CD4-positive, alpha-beta T cell treated with Interleukin-6 for 4 hours (primary cell): ENCODE results near the gene ZNF778.
"Not testable (repeated sequence)": the region's sequence is repeated elsewhere in the genome, so short reads cannot be mapped to it uniquely, and the experiment has no call there.

ENCODE experiments used
- DNase-seq: peaks from one replicate; pipeline ENCODE4 v3.0.0-alpha.2; 2020; ENCODE audit warnings: mixed read lengths

The ZNF778 gene

DNA sequence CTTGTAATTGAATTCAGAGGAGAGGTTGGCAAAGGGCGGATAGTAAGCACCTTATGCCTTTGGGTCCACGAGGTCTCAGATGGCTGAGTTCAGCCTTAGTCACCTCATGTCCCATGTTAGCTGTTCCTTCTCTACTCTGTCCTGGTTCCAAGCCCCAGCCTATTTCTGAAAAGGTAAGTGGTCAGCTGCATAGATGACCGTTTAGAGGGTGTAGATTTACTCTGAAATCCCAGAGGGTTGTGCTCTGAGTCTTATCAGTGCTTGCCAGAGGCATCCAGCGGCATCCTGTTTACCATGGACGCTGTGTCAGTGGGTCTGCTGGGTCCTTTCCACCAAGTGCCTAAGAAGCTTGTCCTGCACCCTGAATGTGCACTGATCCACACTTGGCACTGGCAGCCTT lies 1.9 kb downstream of the ZNF778 start:
- no peak for DNase-seq

DNA sequence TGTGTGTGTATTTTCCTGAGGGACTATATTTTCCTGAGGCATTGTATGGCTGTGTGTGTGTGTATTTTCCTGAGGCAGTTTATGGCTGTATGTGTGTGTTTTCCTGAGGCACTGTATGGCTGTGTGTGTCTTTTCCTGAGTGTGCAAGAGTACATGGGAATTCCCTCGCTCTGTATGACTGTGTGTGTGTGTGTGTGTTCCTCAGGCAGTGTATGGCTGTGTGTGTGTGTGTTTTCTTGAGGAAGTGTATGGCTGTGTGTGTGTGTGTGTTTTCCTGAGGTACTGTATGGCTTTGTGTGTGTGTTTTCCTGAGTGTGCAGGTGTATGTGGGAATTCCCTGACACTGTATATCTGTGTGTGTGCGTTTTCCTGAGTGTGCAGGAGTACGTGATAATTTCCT lies 4.1 kb downstream of the ZNF778 start:
- no peak for DNase-seq

DNA sequence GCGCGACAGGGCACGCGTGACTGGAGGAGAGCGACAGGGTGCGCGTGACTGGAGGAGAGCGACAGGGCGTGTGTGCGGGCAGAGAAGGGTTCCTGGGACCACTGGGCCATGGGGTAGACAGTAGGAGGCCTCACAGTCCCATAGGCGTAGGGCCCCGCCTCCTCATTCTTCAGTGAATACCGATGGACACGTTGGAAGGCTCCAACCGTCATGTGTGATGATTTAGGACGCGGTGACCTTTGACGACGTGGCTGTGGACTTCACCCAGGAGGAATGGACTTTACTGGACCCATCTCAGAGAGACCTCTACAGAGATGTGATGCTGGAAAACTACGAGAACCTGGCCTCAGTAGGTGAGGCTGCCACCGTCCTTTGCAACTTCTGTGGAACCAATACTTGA lies 5.4 kb downstream of the ZNF778 start:
- DNase-seq, result no peak

DNA sequence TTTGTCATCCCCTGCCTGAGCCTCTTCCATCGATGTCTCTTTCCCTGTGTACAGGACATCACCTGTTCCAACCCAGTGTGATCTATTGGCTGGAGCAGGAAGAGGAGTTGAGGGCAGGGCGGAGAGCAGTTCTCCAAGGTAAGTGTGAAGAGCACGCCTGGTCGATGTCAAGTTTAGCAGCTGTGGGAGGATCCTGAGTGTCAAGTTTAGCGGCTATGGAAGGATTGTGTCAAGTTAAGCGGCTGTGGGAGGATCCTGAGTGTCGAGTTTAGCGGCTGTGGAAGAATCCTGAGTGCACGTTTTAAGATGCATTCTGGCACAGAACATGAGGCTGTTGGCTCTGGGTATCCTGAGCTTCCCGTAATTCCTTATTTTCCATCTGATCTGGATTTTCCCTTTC lies 7.2 kb downstream of the ZNF778 start:
- DNase-seq, result no peak

DNA sequence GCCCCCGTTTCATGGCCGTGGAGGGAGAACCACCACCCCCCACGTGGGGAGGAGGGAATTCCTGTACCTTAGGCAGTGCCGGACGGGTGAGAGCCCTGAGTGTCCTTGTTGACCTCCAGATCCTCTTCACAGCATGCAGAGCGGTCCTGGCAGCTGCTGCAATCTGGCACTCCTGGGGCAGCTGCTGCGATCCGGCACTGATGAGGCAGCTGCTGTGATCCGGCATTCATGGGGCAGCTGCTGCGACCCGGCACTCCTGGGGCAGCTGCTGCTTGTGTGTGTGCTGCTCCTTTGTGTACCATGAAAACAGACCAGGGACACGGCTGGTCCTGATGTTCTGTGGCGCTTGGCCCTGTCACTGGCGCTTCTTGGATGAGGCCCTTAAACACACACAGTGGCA lies 12.8 kb downstream of the ZNF778 start:
- no peak for DNase-seq

DNA sequence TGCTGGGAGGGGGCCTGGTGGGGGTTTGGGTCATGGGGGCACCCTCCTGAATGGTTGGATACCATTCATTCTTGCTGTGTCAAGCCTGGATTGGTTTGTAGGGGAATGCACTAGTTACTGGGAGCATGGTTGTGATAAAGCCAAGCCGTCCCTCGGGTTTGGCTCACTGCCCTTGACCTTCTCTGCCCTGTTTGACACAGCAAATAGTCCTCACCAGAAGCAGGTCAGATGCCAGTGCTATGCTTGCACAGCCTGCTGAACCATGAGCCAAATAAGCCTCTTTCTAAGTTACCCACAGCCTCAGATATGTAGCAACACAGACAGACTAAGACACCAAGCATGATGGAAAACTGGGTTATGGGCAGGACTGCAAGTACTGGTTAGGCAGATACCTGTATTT lies 14.6 kb downstream of the ZNF778 start:
- no peak for DNase-seq

DNA sequence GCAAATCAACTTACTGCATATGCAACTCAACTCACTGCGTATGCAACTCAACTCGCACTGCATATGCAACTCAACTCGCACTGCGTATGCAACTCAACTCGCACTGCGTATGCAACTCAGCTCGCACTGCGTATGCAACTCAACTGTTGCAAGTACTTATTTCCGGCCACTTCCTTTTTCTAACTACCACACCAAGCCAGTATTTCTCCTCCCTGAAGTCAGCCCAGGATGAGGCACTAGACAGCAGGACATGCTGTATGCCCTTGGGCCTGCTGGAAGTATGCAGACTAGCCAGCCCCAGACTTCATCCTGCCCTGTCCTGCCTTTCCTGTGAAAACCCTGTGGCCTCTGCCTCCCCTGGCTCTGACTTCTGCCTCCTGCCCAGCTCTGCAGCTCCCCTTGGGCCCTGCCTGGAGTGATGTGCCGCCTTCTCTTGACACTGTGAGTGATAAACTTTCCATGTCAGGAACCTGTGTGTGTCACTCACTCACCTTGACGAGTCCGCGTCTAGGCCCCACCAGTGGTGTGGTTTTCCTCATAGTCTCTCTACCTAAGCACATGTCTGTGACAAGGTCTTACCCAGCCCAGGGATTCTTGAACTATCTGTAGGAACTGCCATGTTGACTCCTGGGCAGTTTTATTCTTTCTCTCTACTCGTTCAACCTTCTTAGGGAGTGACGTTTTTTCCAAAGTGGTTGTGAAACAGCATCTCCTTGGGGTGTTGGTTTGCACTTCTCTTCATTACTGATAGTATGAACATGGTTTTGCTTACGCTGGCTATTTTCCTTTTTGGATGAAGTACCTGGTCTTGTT lies 16.4 kb downstream of the ZNF778 start:
- DNase-seq, result no peak

DNA sequence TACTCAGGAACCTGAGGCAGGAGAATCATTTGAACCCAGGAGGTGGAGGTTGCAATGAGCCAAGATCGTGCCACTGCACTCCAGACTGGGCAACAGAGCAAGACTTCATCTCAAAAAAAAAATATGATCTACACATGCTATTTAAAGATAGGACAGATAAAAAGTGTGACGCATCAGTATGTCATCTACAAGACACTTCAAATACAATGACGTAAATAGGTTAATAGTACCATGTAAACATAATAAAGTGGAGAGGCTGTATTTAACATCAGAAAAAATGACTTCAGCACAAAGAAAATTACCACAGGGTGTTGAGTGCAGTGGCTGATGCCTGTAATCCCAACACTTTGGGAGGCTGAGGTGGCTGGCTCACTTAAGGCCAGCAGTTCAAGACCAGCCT lies 20.2 kb downstream of the ZNF778 start:
- no peak for DNase-seq

DNA sequence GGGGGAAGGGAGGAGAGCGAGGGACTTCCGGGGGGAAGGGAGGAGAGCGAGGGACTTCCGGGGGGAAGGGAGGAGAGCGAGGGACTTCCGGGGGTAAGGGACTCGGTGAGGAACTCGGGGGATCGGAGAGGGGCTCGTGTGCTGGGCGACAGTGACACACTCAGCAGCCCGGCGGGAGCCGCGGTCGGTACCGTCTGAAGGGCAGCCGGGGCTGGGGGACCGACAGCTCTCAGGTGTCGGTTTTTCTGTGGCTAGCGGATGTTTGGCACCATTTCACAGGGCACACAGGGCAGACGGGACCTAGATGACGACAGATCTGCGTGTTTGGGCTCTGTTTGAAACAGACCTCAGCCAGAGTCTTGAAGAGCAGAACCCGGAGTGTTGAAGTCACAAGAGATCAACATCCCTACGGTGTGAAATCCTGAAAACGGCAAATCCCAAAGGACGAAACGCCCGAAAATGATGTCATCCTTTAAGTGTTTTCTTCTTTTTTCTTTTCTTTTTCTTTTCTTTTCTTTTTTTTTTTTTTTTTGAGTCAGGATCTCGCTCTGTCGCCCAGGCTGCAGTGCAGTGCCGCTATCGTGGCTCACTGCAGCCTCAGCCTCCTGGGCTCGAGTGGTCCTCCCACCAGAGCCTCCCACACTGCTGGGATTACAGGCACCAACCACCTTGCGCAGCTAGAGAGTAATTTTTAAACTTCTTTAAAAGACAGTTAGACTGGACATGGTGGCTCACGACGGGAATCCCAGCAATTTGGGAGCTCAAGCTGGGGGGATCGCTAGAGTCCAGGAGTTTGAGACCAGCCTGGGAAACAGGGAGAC lies 23.9 kb downstream of the ZNF778 start:
- DNase-seq, result peak; percentile 76

DNA sequence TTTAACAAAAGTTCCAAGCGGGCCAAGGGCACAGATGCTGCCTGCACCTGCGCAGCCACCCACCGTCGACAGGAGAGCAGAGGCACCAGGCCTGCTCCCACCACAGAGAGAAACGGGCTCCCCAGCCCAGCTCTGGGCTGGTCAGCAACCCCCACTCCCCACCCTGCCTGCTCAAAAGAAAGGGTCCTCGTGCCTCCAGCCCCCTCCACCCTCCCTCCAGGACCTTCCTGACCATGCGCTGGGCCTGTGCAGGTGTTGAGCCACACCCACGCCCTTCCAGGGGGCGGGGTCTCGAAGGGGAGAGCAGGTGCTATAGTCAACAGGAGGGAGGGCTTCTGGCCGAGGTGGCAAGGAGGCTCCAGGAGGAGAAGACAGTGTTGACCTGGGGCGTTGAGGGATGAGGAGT lies 25.3 kb downstream of the ZNF778 start:
- DNase-seq, result no peak

DNA sequence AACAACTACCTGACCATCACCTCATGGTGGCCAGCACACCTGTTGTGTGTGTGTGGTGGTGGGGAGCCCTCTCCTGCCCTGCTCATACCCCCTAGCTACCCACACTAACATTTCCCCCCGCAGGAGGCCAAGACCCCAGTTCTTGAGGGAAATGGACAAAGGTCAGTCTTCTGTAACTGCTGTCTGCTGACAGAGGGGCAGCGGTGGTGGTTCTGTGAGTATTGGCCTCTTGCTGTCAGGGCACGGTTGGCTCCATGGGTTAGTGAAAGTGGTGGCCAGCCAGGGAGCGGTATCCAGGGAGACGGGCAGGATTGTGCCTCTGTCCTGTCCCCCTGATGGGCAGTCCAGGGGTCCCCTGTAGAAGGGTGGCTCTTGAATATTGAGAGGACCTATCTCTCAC lies 26.2 kb downstream of the ZNF778 start:
- DNase-seq, result no peak

DNA sequence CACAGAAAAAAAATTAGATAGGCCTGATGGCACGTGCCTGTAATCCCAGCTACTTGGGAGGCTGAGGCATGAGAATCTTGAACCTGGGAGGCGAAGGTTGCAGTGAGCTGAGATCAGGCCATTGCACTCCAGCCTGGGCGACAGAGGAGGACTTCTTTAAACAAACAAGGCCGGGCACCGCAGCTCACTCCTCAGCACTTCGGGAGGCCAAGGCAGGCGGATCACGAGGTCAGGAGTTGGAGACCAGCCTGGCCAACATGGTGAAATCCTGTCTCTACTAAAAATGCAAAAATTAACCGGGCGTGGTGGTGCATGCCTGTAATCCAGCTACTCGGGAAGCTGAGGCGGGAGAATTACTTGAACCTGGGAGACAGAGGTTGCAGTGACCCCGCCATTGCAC lies 26.8 kb downstream of the ZNF778 start:
- DNase-seq, result not testable (repeated sequence)

DNA sequence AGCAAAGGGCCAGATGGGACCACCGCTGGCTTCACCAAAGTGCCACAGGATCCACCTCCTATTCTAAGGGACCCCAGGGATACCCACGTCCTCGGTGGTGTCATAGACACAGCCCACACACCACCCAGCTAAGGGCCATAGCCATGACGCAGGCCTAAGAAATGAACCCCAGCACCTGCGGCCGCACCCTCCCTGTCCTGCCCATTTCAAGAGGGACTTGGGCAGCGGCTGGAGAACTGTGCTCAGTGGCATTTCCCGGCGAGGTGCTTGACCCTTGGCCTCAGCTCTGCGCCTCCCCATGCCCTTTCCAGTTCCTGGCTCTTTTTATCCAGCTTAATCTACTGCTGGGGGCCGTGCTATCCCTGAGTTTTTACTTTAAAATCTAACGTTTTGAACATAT lies 27.3 kb downstream of the ZNF778 start:
- DNase-seq, result no peak

DNA sequence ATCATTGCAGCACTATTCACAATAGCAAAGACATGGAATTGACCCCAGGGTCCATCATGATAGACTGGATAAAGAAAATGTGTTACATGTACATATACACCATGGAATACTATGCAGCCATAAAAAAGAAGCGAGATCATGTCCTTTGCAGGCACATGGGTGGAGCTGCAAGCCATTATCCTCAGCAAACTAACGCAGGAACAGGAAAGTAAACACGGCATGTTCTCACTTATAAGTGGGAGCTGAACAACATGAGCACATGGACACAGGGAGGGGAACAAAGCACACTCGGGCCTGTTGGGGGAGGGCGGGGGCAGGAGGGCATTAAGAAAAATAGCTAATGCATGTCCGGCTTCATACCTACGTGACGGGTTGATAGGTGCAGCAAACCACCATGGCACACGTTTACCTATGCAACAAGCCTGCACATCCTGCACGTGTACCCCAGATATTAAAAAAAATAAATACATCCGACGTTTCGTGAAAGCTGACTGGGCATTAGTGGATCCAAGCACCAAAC lies 28.9 kb downstream of the ZNF778 start:
- DNase-seq, result no peak

DNA sequence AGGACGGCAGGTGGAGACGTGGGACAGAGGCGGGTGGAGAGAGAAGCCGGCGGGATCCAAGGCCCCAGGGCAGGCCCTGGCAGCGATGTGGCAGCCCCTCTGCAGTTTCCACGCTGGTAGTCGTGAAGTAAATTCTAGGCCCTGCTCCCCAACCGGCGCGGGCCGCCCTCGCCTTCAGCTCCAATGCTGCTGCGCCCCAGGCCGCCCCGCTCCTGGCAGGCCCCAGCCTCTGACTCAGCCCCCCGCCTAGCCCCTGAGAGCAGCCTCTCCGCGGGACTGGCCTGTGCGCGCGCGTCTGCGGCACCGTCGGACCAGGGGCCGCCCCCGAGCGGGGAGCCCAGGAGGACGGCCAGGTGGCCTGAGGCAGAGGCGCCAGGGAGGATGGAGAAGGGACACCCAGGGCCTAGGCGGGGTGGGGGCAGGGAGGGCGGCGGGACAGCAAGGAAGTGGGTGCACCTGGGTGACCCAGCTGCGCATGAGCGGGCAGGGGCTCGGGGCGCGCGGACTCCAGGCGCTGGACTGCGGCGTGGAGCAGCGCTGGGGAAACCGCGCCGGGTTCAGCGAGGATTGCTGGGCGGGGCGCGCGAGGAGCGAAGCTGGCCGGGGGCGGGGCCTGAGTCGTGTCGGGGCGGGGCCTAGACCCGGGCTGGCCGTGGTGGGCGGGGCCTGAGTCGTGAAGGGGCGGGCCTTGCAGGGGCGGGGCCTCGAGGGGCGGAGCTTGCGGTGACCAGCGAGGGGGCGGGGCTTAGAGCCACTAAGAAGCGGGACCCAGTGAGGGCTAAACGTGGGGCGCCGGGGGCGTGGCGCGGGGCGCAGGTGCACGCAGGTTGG lies 29.6 kb downstream of the ZNF778 start:
- peak; percentile 92 for DNase-seq

DNA sequence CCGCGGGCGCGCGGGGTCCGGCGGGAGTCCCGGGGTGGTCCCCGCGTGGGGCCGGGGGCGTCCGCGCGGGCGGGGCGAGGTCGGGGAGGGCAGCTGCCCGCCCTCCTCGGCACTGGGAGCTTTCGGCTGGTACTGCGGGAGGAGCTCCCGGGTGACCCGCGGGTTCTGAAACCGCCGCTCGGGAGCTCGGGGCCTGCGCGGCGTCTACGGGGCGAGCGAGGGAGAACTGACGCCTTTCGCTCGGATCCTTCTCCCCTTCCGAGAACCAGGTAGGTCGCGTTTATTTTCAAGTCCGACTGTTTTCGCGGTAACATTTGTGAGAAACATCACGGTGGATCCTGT lies 30.2 kb downstream of the ZNF778 start:
- DNase-seq, result not testable (repeated sequence)

DNA sequence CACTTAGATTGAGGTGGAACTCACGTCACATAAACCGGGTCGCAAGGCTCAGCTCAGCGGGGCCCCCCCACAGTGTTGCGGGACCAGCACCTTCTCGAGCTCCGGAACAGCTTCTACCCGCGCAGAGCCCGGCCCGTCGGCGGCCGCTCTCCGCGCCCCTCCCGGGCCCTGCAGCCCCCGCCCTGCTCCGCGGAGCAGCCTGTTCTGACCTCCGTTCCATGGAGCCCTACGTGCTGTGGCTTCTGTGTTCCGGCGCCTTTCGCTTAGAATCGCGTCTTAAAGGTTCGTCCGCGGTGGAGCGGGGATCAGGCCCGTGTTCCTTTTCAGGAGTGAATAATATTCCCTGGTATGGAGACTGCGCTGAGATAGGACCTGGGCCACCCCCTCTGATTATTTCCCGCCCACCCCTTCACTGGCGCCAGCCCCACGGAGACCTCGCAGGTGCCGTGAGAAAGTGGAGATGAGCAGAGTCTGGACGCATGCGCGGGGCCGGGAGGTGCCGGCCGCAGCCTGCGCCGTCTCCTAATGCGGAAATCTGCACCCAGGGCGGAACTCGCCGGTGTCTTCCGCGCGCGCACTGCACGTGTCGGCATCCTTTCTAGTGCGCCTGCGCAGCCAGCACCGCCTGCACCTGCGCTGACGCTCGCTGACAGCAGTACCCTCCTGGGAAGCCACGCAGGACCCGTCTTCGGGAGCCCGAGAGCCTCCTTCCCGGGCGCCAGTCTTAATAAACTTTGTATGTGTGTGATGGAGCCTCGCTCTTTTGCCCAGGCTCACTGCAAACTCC lies 30.9 kb downstream of the ZNF778 start:
- DNase-seq, result no peak

DNA sequence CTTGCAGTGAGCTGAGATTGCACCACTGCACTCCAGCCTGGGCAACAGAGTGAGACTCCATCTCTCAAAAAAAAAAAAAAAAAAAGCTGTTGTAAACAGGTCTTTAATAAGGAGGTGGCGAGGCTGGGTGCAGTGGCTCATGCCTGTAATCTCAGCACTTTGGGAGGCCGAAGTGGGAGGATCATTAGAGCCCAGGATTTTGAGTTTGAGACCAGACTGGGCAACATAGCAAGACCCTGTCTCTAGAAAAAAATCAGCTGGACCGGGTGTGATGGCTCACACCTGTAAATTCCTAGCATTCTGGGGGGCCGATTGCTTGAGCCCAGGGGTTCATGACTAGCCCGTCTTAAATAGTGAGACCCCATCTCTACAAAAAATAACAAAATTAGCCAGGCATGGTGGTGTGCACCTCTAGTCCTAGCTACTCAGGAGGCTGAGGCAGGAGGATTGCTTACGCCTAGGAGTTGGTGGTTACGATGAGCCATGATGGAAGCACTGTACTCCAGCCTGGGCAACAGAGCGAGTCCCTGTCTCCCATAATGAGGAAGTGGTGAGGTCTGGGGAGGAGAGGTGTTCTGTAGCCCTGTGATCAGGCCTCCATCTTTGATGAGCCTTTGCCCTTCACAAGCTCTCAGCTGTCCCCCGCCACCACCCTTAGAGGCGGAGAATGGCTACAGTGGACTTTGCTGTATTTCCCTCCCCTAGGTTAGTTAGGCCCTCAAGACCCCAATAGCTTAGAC lies 36.2 kb downstream of the ZNF778 start:
- no peak for DNase-seq

DNA sequence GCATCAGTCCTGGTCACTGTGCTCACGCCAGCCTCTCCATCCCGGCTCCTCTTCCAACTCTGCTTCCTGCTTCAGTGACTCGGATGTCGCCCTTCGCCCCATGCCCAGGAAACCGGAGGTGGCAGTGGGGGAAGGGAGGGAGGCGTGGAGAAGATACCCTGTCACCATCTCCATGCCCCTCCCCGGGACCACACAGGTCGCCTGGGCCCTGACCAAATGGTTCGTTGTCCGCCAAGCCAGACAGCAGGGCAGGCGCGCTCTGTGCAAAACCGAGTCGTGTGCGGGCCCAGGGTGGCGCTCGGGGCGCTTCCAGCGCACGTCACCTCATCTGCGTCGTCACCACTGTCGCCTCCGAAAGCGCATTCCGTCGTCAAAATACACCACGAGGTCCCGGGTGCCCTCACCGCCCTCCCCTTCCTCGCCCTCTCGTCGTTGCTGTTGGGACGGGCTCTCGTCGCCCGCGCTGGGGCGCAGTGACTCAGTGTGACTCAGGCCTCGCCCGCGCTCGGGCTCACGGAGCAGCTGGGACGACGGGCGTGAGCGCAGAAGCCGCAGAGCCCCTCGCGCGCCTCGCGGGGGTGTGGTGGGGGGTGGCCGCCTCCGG lies 39.2 kb downstream of the ZNF778 start:
- peak; percentile 82 for DNase-seq

DNA sequence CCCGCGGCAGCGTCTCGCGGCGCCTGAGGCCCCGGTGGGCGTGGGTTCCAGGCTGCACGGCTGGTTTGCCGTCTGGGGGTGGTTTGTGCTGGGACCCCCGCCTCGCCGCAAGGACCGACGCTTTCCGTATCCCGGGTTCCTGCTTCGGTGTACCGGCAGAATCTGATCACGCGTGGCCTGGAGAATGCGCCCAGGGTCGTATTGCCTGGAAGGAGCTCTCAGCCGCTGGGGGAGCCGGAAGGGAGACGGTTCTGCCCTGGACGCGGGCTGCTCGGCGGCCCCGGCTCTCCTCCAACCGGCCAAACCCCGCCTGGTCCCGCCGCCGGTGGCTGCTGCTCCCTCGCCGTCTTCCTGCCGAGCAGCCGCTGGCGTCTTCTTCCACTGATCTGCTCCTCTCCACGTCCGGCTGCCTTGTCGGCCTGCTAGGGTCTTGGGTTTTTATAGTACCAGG lies 39.8 kb downstream of the ZNF778 start:
- peak; percentile 24 for DNase-seq
